Loucy (cell line): ENCODE data around the gene MYCN.
A peak's percentile ranks its signal among the peaks of the same experiment; 100 is the strongest.

Source experiments
- H2AFZ ChIP-seq: fragments of 200-600 bp; sonication (generic); 2 replicates; pipeline ENCODE4 v1.6.0; 2016; ENCODE audit warnings: antibody characterized with exemption, mild to moderate bottlenecking, low read length, moderate library complexity
- H3F3A ChIP-seq: fragments of 200-600 bp; 2 replicates; pipeline ENCODE4 v1.6.0; 2016; ENCODE audit warnings: antibody characterized with exemption, low read depth, mild to moderate bottlenecking
- H3K27me3 ChIP-seq: fragments of 200-600 bp; sonication (generic); 2 replicates; pipeline ENCODE4 v1.6.1; 2014; ENCODE audit warnings: low read length, mild to moderate bottlenecking; ENCODE audit not compliant: insufficient read depth, poor library complexity, severe bottlenecking
- H3K36me3 ChIP-seq: fragments of 200-600 bp; sonication (generic); 2 replicates; pipeline ENCODE4 v1.6.1; 2016; ENCODE audit warnings: low read length; ENCODE audit not compliant: insufficient read depth
- H3K4me1 ChIP-seq: fragments of 200-600 bp; sonication (generic); 2 replicates; pipeline ENCODE4 v1.5.1; 2014; ENCODE audit warnings: low read length, mild to moderate bottlenecking; ENCODE audit not compliant: insufficient read depth, poor library complexity, severe bottlenecking
- H3K4me2 ChIP-seq: fragments of 200-600 bp; sonication (generic); 2 replicates; pipeline ENCODE4 v1.6.0; 2014; ENCODE audit warnings: antibody characterized with exemption, low read length, low read depth, mild to moderate bottlenecking; ENCODE audit not compliant: poor library complexity, severe bottlenecking
- H3K4me3 ChIP-seq: fragments of 200-600 bp; sonication (generic); 2 replicates; pipeline ENCODE4 v1.5.1; 2014; ENCODE audit warnings: low read length, mild to moderate bottlenecking, mixed read lengths; ENCODE audit not compliant: poor library complexity, severe bottlenecking
- H3K79me2 ChIP-seq: fragments of 200-600 bp; sonication (generic); 2 replicates; pipeline ENCODE4 v1.6.1; 2014; ENCODE audit warnings: low read length; ENCODE audit not compliant: insufficient read depth
- H3K9ac ChIP-seq: fragments of 200-600 bp; sonication (generic); 2 replicates; pipeline ENCODE4 v1.6.0; 2014; ENCODE audit warnings: mild to moderate bottlenecking, low read depth, low read length, moderate library complexity; ENCODE audit not compliant: poor library complexity, severe bottlenecking
- H3K9me2 ChIP-seq: fragments of 200-600 bp; sonication (generic); replicated peaks from 2 replicates; pipeline ENCODE4 v1.6.1; 2016; ENCODE audit warnings: low read depth, low read length, mixed read lengths
- H3K9me3 ChIP-seq: fragments of 200-600 bp; sonication (generic); 2 replicates; pipeline ENCODE4 v1.6.1; 2014; ENCODE audit warnings: mild to moderate bottlenecking, antibody characterized with exemption, low read length, low read depth; ENCODE audit not compliant: insufficient read depth
- H4K20me1 ChIP-seq: fragments of 200-600 bp; sonication (generic); 2 replicates; pipeline ENCODE4 v1.6.0; 2014; ENCODE audit warnings: antibody characterized with exemption, low read length, mild to moderate bottlenecking; ENCODE audit not compliant: insufficient read depth, poor library complexity, severe bottlenecking
- CTCF ChIP-seq: fragments of 200-600 bp; sonication (generic); conservative IDR thresholded peaks from 2 replicates; pipeline ENCODE4 v1.5.1; 2014; ENCODE audit warnings: mild to moderate bottlenecking, antibody characterized with exemption, low read length
- EZH2phosphoT487 ChIP-seq: fragments of 200-600 bp; IDR thresholded peaks from 2 replicates; pipeline ENCODE4 v1.6.1; 2018; ENCODE audit warnings: antibody characterized with exemption, mild to moderate bottlenecking, moderate library complexity, borderline replicate concordance

Gene MYCN

GRCh38 chr2:15940661-15941480 is 521 bp downstream of the MYCN start:
- H3K4me3 ChIP-seq = peak overlapping the region; percentile 85
- TF ChIP-seq CTCF = no peak
- TF ChIP-seq EZH2phosphoT487 = no peak
- no peaks in the 10 kb centered on the region for H3K9me3 ChIP-seq
- peaks cover 8% of the 10 kb centered on the region for H3K27me3 ChIP-seq
- peaks cover 9% of the 10 kb centered on the region for H3K4me1 ChIP-seq
- peak overlapping the region; percentile 93 for H3K9ac ChIP-seq
- no peaks in the 10 kb centered on the region for H3F3A ChIP-seq
- peaks cover 33% of the 10 kb centered on the region for H4K20me1 ChIP-seq
- peaks cover 27% of the 10 kb centered on the region; the same call in 1 of the 2 replicates for H3K36me3 ChIP-seq
- H3K4me2 ChIP-seq = peak overlapping the region; percentile 66
- H3K79me2 ChIP-seq = peaks cover 54% of the 10 kb centered on the region
- H2AFZ ChIP-seq = no peak overlapping the region
- no peaks in the 10 kb centered on the region for H3K9me2 ChIP-seq

DNA sequence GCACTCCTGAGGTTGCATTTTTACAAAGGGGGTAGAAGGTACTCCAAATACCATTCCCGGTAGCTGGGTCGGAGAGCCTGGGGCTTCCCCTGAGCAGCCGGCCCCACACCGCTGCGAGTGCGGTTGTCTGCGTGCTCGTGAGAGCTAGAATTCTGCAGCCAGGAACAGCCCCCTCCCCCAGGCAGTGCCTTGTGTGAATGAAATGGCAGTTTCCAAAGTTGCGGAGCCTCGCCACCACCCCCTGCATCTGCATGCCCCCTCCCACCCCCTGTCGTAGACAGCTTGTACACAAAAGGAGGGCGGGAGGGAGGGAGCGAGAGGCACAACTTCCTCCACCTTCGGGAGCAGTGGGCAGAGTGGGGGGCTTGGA is 1.1 kb downstream of the MYCN start:
- Histone ChIP-seq H3K36me3 (peaks cover 33% of the 10 kb centered on the region; the same call in 1 of the 2 replicates), H3K9me3 (no peaks in the 10 kb centered on the region), H3K4me3 (peak overlapping the region; percentile 85), H3K79me2 (peaks cover 60% of the 10 kb centered on the region), H3K9ac (peak overlapping the region; percentile 93), H3K4me1 (peaks cover 9% of the 10 kb centered on the region), H3F3A (no peaks in the 10 kb centered on the region), H3K4me2 (peak overlapping the region; percentile 66), H2AFZ (no peak overlapping the region), H3K27me3 (peaks cover 8% of the 10 kb centered on the region), H4K20me1 (peaks cover 39% of the 10 kb centered on the region), H3K9me2 (no peaks in the 10 kb centered on the region)
- no peak for TF ChIP-seq EZH2phosphoT487
- TF ChIP-seq CTCF = no peak

DNA sequence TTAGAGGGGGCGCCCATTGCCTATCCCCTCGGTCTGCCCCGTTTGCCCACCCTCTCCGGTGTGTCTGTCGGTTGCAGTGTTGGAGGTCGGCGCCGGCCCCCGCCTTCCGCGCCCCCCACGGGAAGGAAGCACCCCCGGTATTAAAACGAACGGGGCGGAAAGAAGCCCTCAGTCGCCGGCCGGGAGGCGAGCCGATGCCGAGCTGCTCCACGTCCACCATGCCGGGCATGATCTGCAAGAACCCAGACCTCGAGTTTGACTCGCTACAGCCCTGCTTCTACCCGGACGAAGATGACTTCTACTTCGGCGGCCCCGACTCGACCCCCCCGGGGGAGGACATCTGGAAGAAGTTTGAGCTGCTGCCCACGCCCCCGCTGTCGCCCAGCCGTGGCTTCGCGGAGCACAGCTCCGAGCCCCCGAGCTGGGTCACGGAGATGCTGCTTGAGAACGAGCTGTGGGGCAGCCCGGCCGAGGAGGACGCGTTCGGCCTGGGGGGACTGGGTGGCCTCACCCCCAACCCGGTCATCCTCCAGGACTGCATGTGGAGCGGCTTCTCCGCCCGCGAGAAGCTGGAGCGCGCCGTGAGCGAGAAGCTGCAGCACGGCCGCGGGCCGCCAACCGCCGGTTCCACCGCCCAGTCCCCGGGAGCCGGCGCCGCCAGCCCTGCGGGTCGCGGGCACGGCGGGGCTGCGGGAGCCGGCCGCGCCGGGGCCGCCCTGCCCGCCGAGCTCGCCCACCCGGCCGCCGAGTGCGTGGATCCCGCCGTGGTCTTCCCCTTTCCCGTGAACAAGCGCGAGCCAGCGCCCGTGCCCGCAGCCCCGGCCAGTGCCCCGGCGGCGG is 1.7 kb downstream of the MYCN start:
- Histone ChIP-seq H3K4me3 (peak overlapping the region; percentile 85), H3K79me2 (peaks cover 66% of the 10 kb centered on the region), H3K4me1 (peaks cover 9% of the 10 kb centered on the region), H3K36me3 (peaks cover 39% of the 10 kb centered on the region; the same call in 1 of the 2 replicates), H3K4me2 (peak overlapping the region; percentile 42), H4K20me1 (peaks cover 45% of the 10 kb centered on the region), H2AFZ (no peak overlapping the region), H3K9ac (peak overlapping the region; percentile 93), H3F3A (no peaks in the 10 kb centered on the region), H3K27me3 (peaks cover 8% of the 10 kb centered on the region), H3K9me3 (no peaks in the 10 kb centered on the region), H3K9me2 (no peaks in the 10 kb centered on the region)
- no peak for TF ChIP-seq CTCF
- no peak for TF ChIP-seq EZH2phosphoT487
